Transverse colon (tissue), 4 donors: Measurements from ENCODE around the gene GRK3. TPM values are rescaled to one million over a fixed set of nuclear protein-coding genes. Genes with fewer than 3 reads are reported as not detected.

ENCODE experiments used
- DNase-seq: peaks from one replicate; pipeline ENCODE4 v3.0.0-alpha.2; 2019
- H3K27ac ChIP-seq, 4 donors: fragments of 200-600 bp; sonication (generic); 2 replicates each; pipeline ENCODE4 v1.5.1; 2016 to 2018; ENCODE audit warnings: inconsistent platforms in 4 of 4
- H3K27me3 ChIP-seq: fragments of 200-600 bp; sonication (generic); 2 replicates; pipeline ENCODE4 v1.5.1; 2017; ENCODE audit warnings: inconsistent platforms
- H3K36me3 ChIP-seq, 4 donors: fragments of 200-600 bp; sonication (generic); 2 replicates each; pipeline ENCODE4 v1.5.1; 2017 to 2019; ENCODE audit warnings: inconsistent platforms in 4 of 4
- H3K4me1 ChIP-seq, 4 donors: fragments of 200-600 bp; sonication (generic); 2 replicates each; pipeline ENCODE4 v1.5.1; 2017 to 2020; ENCODE audit warnings: inconsistent platforms in 4 of 4
- H3K4me3 ChIP-seq, 4 donors: fragments of 200-600 bp; sonication (generic); 1 replicate in 1 of 4; 2 replicates in 3 of 4; pipeline versions ENCODE4 v1.5.1 to v1.6.1; 2017 to 2019; ENCODE audit warnings: inconsistent platforms in 4 of 4
- H3K9me3 ChIP-seq, 2 donors: fragments of 200-600 bp; sonication (generic); 2 replicates each; pipeline ENCODE4 v1.5.1; 2017 to 2019; ENCODE audit warnings: inconsistent platforms in 2 of 2
- EP300 ChIP-seq: sonication (generic); formaldehyde crosslinking; IDR thresholded peaks from one replicate; pipeline ENCODE4 v1.6.1; 2017; ENCODE audit warnings: antibody characterized with exemption, low read depth
- POLR2A ChIP-seq: fragments of 450-650 bp; IDR thresholded peaks from one replicate; pipeline ENCODE4 v1.6.1; 2016; ENCODE audit warnings: antibody characterized with exemption, mild to moderate bottlenecking, moderate library complexity
- POLR2AphosphoS5 ChIP-seq, 3 donors: sonication (generic); formaldehyde crosslinking; IDR thresholded peaks; one replicate each; pipeline ENCODE4 v1.6.1; 2016; ENCODE audit warnings: antibody characterized with exemption in 3 of 3
- WGBS, 2 donors: methylation state at CpG; one replicate each; pipeline ENCODE4 v1.1.5; 2018; ENCODE audit warnings: low coverage in 1 of 2; 5-methylcytosine and 5-hydroxymethylcytosine counted together
- in situ Hi-C, 4 donors: fragments of 200-750 bp; cut with MboI; loops; one replicate each; pipeline versions ENCODE4 v1.15.0 to v1.15.1; 2017; ENCODE audit warnings: low sequenced_read_pairs in 3 of 4, low pct_ligation_motif_present in 1 of 4, low pct_unique_long_range_greater_than_20kb in 1 of 4
- intact Hi-C: fragments of 100-400 bp; cut with DNase I; formaldehyde crosslinking; loops from one replicate; pipeline ENCODE4 v1.15.1; 2023; ENCODE audit warnings: low total_unique reads
- total RNA-seq, 4 donors: library from RNA; depleted of rRNA; stranded (reverse); fragments of >200 nt; gene quantifications; one replicate each; pipeline ENCODE4 v1.1.0, GENCODE V29; 2016
- TF ChIP-seq, protein P1 (sequence below), 5 experiments: fragments of 200-600 bp in 3 of 5; fragments of 450-650 bp in 2 of 5; sonication (generic) in 3 of 5; IDR thresholded peaks; 1 replicate in 2 of 5; 2 replicates in 3 of 5; pipeline ENCODE4 v1.5.1; 2016 to 2017; ENCODE audit warnings: antibody characterized with exemption in 5 of 5, inconsistent platforms in 3 of 5, mild to moderate bottlenecking in 2 of 5, moderate library complexity in 1 of 5

Gene GRK3
- total RNA-seq, 4 donors from 2014 or later = 1.6 to 7.9 (median 4.2) TPM

DNA sequence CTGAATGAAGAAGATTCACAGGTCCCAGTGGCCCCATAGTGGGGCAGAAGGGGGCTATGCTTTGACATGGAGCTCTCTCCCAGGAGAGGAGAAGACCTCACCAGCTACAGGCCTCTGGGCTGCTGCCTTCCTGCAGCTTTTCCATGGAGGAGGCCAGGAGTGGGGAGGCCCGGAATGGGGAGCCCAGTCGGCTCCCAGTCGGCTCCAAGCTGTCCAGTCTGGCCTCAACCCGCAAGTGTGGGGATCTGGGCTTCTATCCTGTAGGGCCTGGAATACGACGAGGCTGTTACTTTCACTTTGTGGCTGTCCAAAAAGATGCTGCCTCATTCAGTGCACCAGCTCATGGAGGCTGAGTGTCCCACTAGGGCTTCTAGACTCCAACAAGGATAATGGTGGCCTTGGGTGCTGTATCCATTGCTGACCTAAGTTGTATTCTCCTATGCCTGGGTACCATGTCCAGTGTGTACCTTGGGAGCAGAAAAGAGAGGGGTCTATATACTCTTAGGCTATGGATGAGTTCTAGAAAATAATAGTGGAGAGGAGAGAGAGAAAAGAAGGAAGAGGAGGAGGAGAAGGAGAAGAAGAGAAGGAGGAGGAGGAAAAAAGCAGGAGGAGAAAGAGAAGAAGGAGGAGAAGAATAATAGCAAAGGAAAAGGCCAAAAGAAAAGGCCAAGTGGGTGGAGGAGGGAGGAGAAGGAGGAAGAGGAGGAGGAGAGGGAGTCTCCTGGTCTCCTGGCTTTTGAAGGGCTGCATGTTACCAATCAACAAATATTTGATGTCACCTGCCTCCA lies 178.6 kb downstream of the GRK3 start:
- Histone ChIP-seq H3K27me3 (no peaks in the 10 kb centered on the region), H3K36me3 (no peaks in the 10 kb centered on the region), H3K27ac (no peak overlapping the region), H3K4me3 (no peak overlapping the region), H3K9me3 (no peaks in the 10 kb centered on the region), H3K4me1 (peaks cover 0 to 8% (median 0%) of the 10 kb centered on the region in 4 donors)
- TF ChIP-seq, protein P1, sequence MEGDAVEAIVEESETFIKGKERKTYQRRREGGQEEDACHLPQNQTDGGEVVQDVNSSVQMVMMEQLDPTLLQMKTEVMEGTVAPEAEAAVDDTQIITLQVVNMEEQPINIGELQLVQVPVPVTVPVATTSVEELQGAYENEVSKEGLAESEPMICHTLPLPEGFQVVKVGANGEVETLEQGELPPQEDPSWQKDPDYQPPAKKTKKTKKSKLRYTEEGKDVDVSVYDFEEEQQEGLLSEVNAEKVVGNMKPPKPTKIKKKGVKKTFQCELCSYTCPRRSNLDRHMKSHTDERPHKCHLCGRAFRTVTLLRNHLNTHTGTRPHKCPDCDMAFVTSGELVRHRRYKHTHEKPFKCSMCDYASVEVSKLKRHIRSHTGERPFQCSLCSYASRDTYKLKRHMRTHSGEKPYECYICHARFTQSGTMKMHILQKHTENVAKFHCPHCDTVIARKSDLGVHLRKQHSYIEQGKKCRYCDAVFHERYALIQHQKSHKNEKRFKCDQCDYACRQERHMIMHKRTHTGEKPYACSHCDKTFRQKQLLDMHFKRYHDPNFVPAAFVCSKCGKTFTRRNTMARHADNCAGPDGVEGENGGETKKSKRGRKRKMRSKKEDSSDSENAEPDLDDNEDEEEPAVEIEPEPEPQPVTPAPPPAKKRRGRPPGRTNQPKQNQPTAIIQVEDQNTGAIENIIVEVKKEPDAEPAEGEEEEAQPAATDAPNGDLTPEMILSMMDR (IDR thresholded peaks at IDR 0.05) = no peak
- no peak for TF ChIP-seq EP300
- no peak for TF ChIP-seq POLR2A
- no peak for TF ChIP-seq POLR2AphosphoS5 (IDR thresholded peaks at IDR 0.05)
- WGBS, 2 donors = 82% methylated on average over 6 of the region's 6 CpGs; no CpG with 5 or more reads in 1 of the 2 donors
- in situ Hi-C loops (no loop called here), intact Hi-C loops (no loop called here)
- no peak for DNase-seq

DNA sequence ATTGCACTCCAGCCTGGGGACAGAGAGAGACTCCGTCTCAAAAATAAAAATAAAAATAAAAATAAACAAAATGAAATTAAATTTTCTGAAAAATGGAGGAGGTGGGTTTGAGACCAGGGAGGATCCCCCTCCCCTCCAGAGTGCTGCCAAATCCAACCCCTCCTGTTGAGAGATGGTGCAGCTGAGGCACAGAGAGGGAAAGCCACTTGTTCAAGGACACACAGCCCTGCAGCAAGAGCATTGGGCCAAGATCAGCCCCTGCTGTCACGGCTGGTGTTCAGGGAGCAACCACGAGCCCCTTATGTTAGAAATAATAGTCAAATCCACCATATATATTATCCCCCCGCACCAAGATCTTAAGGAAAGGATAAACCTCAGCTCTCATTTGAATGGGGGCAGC lies 180.2 kb downstream of the GRK3 start:
- no peak for TF ChIP-seq EP300
- TF ChIP-seq POLR2A = no peak
- TF ChIP-seq POLR2AphosphoS5 (IDR thresholded peaks at IDR 0.05) = no peak
- TF ChIP-seq, protein P1 (IDR thresholded peaks at IDR 0.05) = no peak
- in situ Hi-C loops (no loop called here), intact Hi-C loops (no loop called here)

DNA sequence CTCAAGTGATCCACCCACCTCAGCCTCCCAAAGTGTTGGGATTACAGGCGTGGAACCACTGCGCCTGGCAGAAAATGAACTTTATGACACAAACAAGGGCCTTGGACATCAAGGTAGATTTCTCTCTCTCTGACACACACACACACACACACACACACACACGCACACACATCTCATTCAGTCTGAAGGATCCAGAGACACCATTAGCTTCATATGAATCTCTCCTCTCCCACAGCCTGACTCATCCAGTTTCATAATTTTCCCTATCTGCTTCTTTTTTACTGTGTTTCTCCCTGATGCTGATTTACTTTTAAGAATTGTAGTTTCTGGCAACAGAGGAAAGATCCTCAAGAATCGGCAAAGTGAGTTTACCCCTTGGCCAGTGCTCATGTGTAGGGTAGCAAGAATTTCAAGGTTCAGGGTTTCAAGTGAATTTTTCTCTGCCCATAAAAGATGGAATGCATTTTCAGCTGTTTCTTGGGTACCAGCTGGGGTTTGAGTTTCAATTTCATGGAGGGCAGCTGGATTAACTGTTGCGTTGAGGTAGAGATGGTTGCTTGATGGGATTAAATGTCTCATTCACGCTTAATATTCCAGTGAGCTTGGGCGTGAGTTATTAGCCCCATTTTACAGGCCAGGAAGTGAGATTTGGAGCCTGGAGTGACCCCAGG lies 181.0 kb downstream of the GRK3 start:
- no peaks in the 10 kb centered on the region for H3K27me3 ChIP-seq
- TF ChIP-seq POLR2A (no peak), POLR2AphosphoS5 (IDR thresholded peaks at IDR 0.05) (no peak), EP300 (no peak)
- TF ChIP-seq, protein P1 (IDR thresholded peaks at IDR 0.05) = no peak
- H3K4me3 ChIP-seq = no peak overlapping the region
- no peak for DNase-seq
- H3K36me3 ChIP-seq = no peaks in the 10 kb centered on the region
- H3K27ac ChIP-seq = no peak overlapping the region
- intact Hi-C loops = no loop called here
- H3K9me3 ChIP-seq = no peaks in the 10 kb centered on the region
- 71 to 79% methylated on average over 5 to 7 of the region's 7 CpGs for whole genome bisulfite sequencing, 2 donors
- in situ Hi-C loops = no loop called here
- peaks cover 0 to 18% (median 0%) of the 10 kb centered on the region in 4 donors for H3K4me1 ChIP-seq

More for the DNA sequence above, 180.2 kb downstream of the GRK3 start:
- H3K4me3 ChIP-seq = no peak overlapping the region
- H3K36me3 ChIP-seq = no peaks in the 10 kb centered on the region
- H3K27ac ChIP-seq = no peak overlapping the region
- H3K27me3 ChIP-seq = no peaks in the 10 kb centered on the region
- 92% methylated on average over 4 of the region's 4 CpGs for WGBS, 2 donors
- no peaks in the 10 kb centered on the region for H3K9me3 ChIP-seq
- H3K4me1 ChIP-seq = peaks cover 0 to 18% (median 0%) of the 10 kb centered on the region in 4 donors
- no peak for DNase-seq

DNA sequence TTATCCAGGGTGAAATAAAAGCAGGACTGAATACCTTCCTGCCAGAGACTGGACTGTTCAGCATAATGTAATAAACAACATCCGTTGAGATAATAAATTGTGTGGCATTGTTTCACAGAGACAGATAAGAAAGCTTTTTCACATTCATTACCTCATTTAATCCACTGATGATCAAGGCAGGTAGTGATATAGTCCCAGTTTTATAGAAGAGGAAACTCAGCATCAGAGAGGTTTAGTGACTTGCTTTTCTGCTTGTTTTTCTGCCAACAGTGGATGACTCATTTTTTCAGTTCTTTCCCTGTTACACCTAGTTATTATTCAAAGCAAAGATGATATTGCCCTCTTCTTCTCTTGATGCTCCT lies 181.5 kb downstream of the GRK3 start:
- no peaks in the 10 kb centered on the region for H3K27me3 ChIP-seq
- 6 to 27% methylated on average over 1 of the region's 1 CpG for WGBS, 2 donors
- H3K4me3 ChIP-seq = no peak overlapping the region
- intact Hi-C loops (no loop called here), in situ Hi-C loops (no loop called here)
- peaks cover 0 to 18% (median 0%) of the 10 kb centered on the region in 4 donors for H3K4me1 ChIP-seq
- no peaks in the 10 kb centered on the region for H3K36me3 ChIP-seq
- H3K9me3 ChIP-seq = no peaks in the 10 kb centered on the region
- TF ChIP-seq POLR2AphosphoS5 (IDR thresholded peaks at IDR 0.05) (no peak), EP300 (no peak), POLR2A (no peak)
- TF ChIP-seq, protein P1 (IDR thresholded peaks at IDR 0.05) = no peak
- H3K27ac ChIP-seq = no peak overlapping the region
- no peak for DNase-seq
